Skeletal muscle satellite cell (primary cell): Measurements from ENCODE around the gene FAM131C.

Source experiments
- H3K27me3 ChIP-seq: 2 replicates; pipeline ENCODE4 v1.7.0; 2013; ENCODE audit warnings: low read length; ENCODE audit not compliant: control insufficient read depth, insufficient read depth
- H3K36me3 ChIP-seq: 2 replicates; pipeline ENCODE4 v1.7.0; 2013; ENCODE audit warnings: mild to moderate bottlenecking, control low read depth, low read length; ENCODE audit not compliant: insufficient read depth
- H3K4me1 ChIP-seq: 2 replicates; pipeline ENCODE4 v1.7.0; 2013; ENCODE audit warnings: low read length; ENCODE audit not compliant: control insufficient read depth, insufficient read depth
- H3K4me2 ChIP-seq: 2 replicates; pipeline ENCODE4 v1.7.0; 2013; ENCODE audit warnings: mild to moderate bottlenecking, low read length
- H3K4me3 ChIP-seq: 2 replicates; pipeline ENCODE4 v1.7.0; 2013; ENCODE audit warnings: low read length
- H3K9ac ChIP-seq: 2 replicates; pipeline ENCODE4 v1.7.0; 2013; ENCODE audit warnings: mild to moderate bottlenecking, low read depth, low read length, moderate library complexity
- H3K9me3 ChIP-seq: replicated peaks from 2 replicates; pipeline ENCODE4 v1.7.0; 2013; ENCODE audit warnings: mild to moderate bottlenecking, control low read depth, low read length

FAM131C gene

GRCh38 chr1:16095447-16095846, 22.0 kb upstream of the FAM131C start:
- H3K27me3 ChIP-seq, result peaks cover 38% of the 10 kb centered on the region
- H3K4me1 ChIP-seq, result no peaks in the 10 kb centered on the region
- H3K36me3 ChIP-seq, result no peaks in the 10 kb centered on the region
- no peaks in the 10 kb centered on the region for H3K9me3 ChIP-seq
- no peak overlapping the region for H3K4me2 ChIP-seq
- no peak overlapping the region for H3K9ac ChIP-seq
- no peak overlapping the region for H3K4me3 ChIP-seq

GRCh38 chr1:16094453-16095158, 21.2 kb upstream of the FAM131C start:
- Histone ChIP-seq H3K36me3 (no peaks in the 10 kb centered on the region), H3K9me3 (no peaks in the 10 kb centered on the region), H3K9ac (no peak overlapping the region), H3K4me1 (no peaks in the 10 kb centered on the region), H3K4me3 (no peak overlapping the region), H3K27me3 (peaks cover 38% of the 10 kb centered on the region), H3K4me2 (no peak overlapping the region)

GRCh38 chr1:16093611-16094010, 20.2 kb upstream of the FAM131C start:
- no peak overlapping the region for H3K9ac ChIP-seq

GRCh38 chr1:16092923-16093511, 19.6 kb upstream of the FAM131C start:
- no peaks in the 10 kb centered on the region for H3K9me3 ChIP-seq
- H3K4me2 ChIP-seq, result no peak overlapping the region
- H3K36me3 ChIP-seq, result no peaks in the 10 kb centered on the region
- H3K4me3 ChIP-seq, result no peak overlapping the region
- H3K4me1 ChIP-seq, result peaks cover 8% of the 10 kb centered on the region
- H3K27me3 ChIP-seq, result peaks cover 38% of the 10 kb centered on the region
- no peak overlapping the region for H3K9ac ChIP-seq

More at GRCh38 chr1:16093611-16094010, 20.2 kb upstream of the FAM131C start:
- H3K9me3 ChIP-seq, result no peaks in the 10 kb centered on the region
- H3K4me3 ChIP-seq, result no peak overlapping the region
- H3K4me2 ChIP-seq, result no peak overlapping the region
- H3K36me3 ChIP-seq, result no peaks in the 10 kb centered on the region
- H3K27me3 ChIP-seq, result peaks cover 38% of the 10 kb centered on the region
- H3K4me1 ChIP-seq, result peaks cover 7% of the 10 kb centered on the region

GRCh38 chr1:16092097-16092922, 18.9 kb upstream of the FAM131C start:
- peaks cover 38% of the 10 kb centered on the region for H3K27me3 ChIP-seq
- H3K9ac ChIP-seq, result no peak overlapping the region
- H3K9me3 ChIP-seq, result no peaks in the 10 kb centered on the region
- H3K4me2 ChIP-seq, result no peak overlapping the region
- no peaks in the 10 kb centered on the region for H3K36me3 ChIP-seq
- no peak overlapping the region for H3K4me3 ChIP-seq
- peaks cover 8% of the 10 kb centered on the region for H3K4me1 ChIP-seq

- H3K4me3 ChIP-seq, result no peak overlapping the region
- H3K27me3 ChIP-seq, result peaks cover 31% of the 10 kb centered on the region
- no peak overlapping the region for H3K9ac ChIP-seq
- no peak overlapping the region for H3K4me2 ChIP-seq
- H3K36me3 ChIP-seq, result no peaks in the 10 kb centered on the region
- no peaks in the 10 kb centered on the region for H3K9me3 ChIP-seq
- H3K4me1 ChIP-seq, result peaks cover 8% of the 10 kb centered on the region
Measured at GRCh38 chr1:16091296-16091695, 17.8 kb upstream of the FAM131C start.

- Histone ChIP-seq H3K4me3 (no peak overlapping the region), H3K36me3 (no peaks in the 10 kb centered on the region), H3K4me1 (peaks cover 8% of the 10 kb centered on the region), H3K27me3 (peaks cover 25% of the 10 kb centered on the region), H3K9me3 (no peaks in the 10 kb centered on the region), H3K4me2 (no peak overlapping the region), H3K9ac (no peak overlapping the region)
Measured at GRCh38 chr1:16090076-16090826, 16.8 kb upstream of the FAM131C start.

- Histone ChIP-seq H3K9me3 (no peaks in the 10 kb centered on the region), H3K4me1 (peaks cover 8% of the 10 kb centered on the region), H3K9ac (no peak overlapping the region), H3K27me3 (peaks cover 19% of the 10 kb centered on the region), H3K36me3 (no peaks in the 10 kb centered on the region), H3K4me2 (no peak overlapping the region), H3K4me3 (no peak overlapping the region)
Measured at GRCh38 chr1:16088996-16089395, 15.5 kb upstream of the FAM131C start.

GRCh38 chr1:16088351-16088911, 15.0 kb upstream of the FAM131C start:
- H3K9ac ChIP-seq, result no peak overlapping the region
- H3K9me3 ChIP-seq, result no peaks in the 10 kb centered on the region
- peaks cover 8% of the 10 kb centered on the region for H3K4me1 ChIP-seq
- no peak overlapping the region for H3K4me3 ChIP-seq
- no peak overlapping the region for H3K4me2 ChIP-seq
- H3K36me3 ChIP-seq, result no peaks in the 10 kb centered on the region
- H3K27me3 ChIP-seq, result peaks cover 14% of the 10 kb centered on the region

- H3K36me3 ChIP-seq, result no peaks in the 10 kb centered on the region
- H3K4me1 ChIP-seq, result peaks cover 8% of the 10 kb centered on the region
- no peak overlapping the region for H3K4me3 ChIP-seq
- H3K27me3 ChIP-seq, result peaks cover 14% of the 10 kb centered on the region
- H3K9me3 ChIP-seq, result no peaks in the 10 kb centered on the region
- no peak overlapping the region for H3K9ac ChIP-seq
- no peak overlapping the region for H3K4me2 ChIP-seq
Measured at GRCh38 chr1:16087733-16088132, 14.3 kb upstream of the FAM131C start.

- Histone ChIP-seq H3K4me1 (peaks cover 8% of the 10 kb centered on the region), H3K9ac (no peak overlapping the region), H3K4me3 (no peak overlapping the region), H3K36me3 (no peaks in the 10 kb centered on the region), H3K27me3 (no peaks in the 10 kb centered on the region), H3K4me2 (no peak overlapping the region), H3K9me3 (no peaks in the 10 kb centered on the region)
Measured at GRCh38 chr1:16085522-16085921, 12.1 kb upstream of the FAM131C start.
